Thoracic aorta (tissue), 2 donors: ENCODE data around the gene XXYLT1. TPM values are rescaled to one million over a fixed set of nuclear protein-coding genes. Genes with fewer than 3 reads are reported as not detected.

ENCODE experiments used
- ATAC-seq: fragments of 150-250 bp; one replicate; pipeline ENCODE4 v1.8.0; 2017; ENCODE audit warnings: low read depth; ENCODE audit not compliant: insufficient number of reproducible peaks, low FRiP score
- DNase-seq: peaks from one replicate; pipeline ENCODE4 v3.0.0-alpha.2; 2020; ENCODE audit warnings: low spot score
- H3K27ac ChIP-seq, 2 donors: fragments of 200-600 bp; sonication (generic); 1 replicate in 1 of 2; 2 replicates in 1 of 2; pipeline ENCODE4 v1.5.1; 2016; ENCODE audit warnings: mild to moderate bottlenecking in 2 of 2, moderate library complexity in 2 of 2
- H3K27me3 ChIP-seq: fragments of 200-600 bp; sonication (generic); replicated peaks from 2 replicates; pipeline ENCODE4 v1.6.0; 2016; ENCODE audit warnings: mild to moderate bottlenecking; ENCODE audit not compliant: insufficient read depth
- H3K36me3 ChIP-seq: fragments of 200-600 bp; sonication (generic); one replicate; pipeline ENCODE4 v1.5.1; 2016
- H3K4me1 ChIP-seq, 2 donors: fragments of 200-600 bp; sonication (generic); 1 replicate in 1 of 2; 2 replicates in 1 of 2; pipeline versions ENCODE4 v1.5.1 to v1.6.0; 2016; ENCODE audit warnings: low read depth in 2 of 2, mild to moderate bottlenecking in 1 of 2; ENCODE audit not compliant: control insufficient read depth in 1 of 2
- H3K4me3 ChIP-seq: fragments of 200-600 bp; sonication (generic); 2 replicates; pipeline ENCODE4 v1.5.1; 2016; ENCODE audit warnings: mild to moderate bottlenecking
- H3K9me3 ChIP-seq: fragments of 200-600 bp; sonication (generic); 2 replicates; pipeline ENCODE4 v1.5.1; 2016
- CTCF ChIP-seq: fragments of 200-600 bp; sonication (generic); IDR thresholded peaks from one replicate; pipeline ENCODE4 v1.5.1; 2019; ENCODE audit warnings: antibody characterized with exemption
- total RNA-seq, 2 donors: library from RNA; depleted of rRNA; stranded (reverse); fragments of >200 nt; gene quantifications; one replicate each; pipeline versions ENCODE4 v1.1.0 to v1.2.3, GENCODE V29; 2016

Gene XXYLT1
- total RNA-seq, 2 donors from 2014 or later: 17.7 to 21.2 TPM

GRCh38 chr3:195198426-195199346 is 72.3 kb downstream of the XXYLT1 start:
- Histone ChIP-seq H3K4me3 (no peak overlapping the region), H3K9me3 (no peaks in the 10 kb centered on the region), H3K4me1 (peaks cover 4 to 9% of the 10 kb centered on the region in 2 donors), H3K27ac (no peak overlapping the region), H3K27me3 (no peaks in the 10 kb centered on the region), H3K36me3 (no peaks in the 10 kb centered on the region)
- DNase-seq (no peak), ATAC-seq (no peak)
- TF ChIP-seq CTCF: no peak

- Histone ChIP-seq H3K9me3 (no peaks in the 10 kb centered on the region), H3K27ac (no peak overlapping the region), H3K27me3 (no peaks in the 10 kb centered on the region), H3K36me3 (no peaks in the 10 kb centered on the region), H3K4me3 (no peak overlapping the region), H3K4me1 (peaks cover 4 to 8% of the 10 kb centered on the region in 2 donors)
- no peak for TF ChIP-seq CTCF
- DNase-seq (no peak), ATAC-seq (no peak)
These were observed 73.1 kb downstream of the XXYLT1 start for GRCh38 chr3:195197765-195198425.

GRCh38 chr3:195196266-195196665 is 74.7 kb downstream of the XXYLT1 start:
- ATAC-seq: no peak
- Histone ChIP-seq H3K36me3 (no peaks in the 10 kb centered on the region), H3K9me3 (peaks cover 7% of the 10 kb centered on the region), H3K27ac (no peak overlapping the region), H3K4me3 (no peak overlapping the region), H3K4me1 (peaks cover 3 to 4% of the 10 kb centered on the region in 2 donors), H3K27me3 (no peaks in the 10 kb centered on the region)
- no peak for DNase-seq
- TF ChIP-seq CTCF: no peak

- DNase-seq: no peak
- H3K4me3 ChIP-seq: no peak overlapping the region
- no peak for ATAC-seq
- H3K36me3 ChIP-seq: no peaks in the 10 kb centered on the region
- no peak for TF ChIP-seq CTCF
- no peaks in the 10 kb centered on the region for H3K27me3 ChIP-seq
- H3K4me1 ChIP-seq: peaks cover 0 to 4% of the 10 kb centered on the region in 2 donors
- H3K9me3 ChIP-seq: peaks cover 11% of the 10 kb centered on the region
- H3K27ac ChIP-seq: no peak overlapping the region
These were observed 75.4 kb downstream of the XXYLT1 start for GRCh38 chr3:195195321-195196209.
